Glutamatergic neuron (in vitro differentiated cells): Measurements from ENCODE around the gene PHPT1. TPM values are rescaled to one million over a fixed set of nuclear protein-coding genes. Genes with fewer than 3 reads are reported as not detected.
"Not testable (repeated sequence)": the region's sequence is repeated elsewhere in the genome, so short reads cannot be mapped to it uniquely, and the experiment has no call there.

Source experiments
- DNase-seq: peaks from one replicate; pipeline ENCODE4 v3.0.0; 2022
- H3K27ac Mint-ChIP-seq: one replicate; pipeline ENCODE4 v1.8.0; 2020; ENCODE audit warnings: mild to moderate bottlenecking, mixed read lengths, inconsistent platforms; ENCODE audit not compliant: unreplicated experiment
- H3K27me3 Mint-ChIP-seq: one replicate; pipeline ENCODE4 v1.8.0; 2020; ENCODE audit warnings: mild to moderate bottlenecking, moderate library complexity, mixed read lengths, inconsistent platforms; ENCODE audit not compliant: unreplicated experiment
- H3K36me3 Mint-ChIP-seq: one replicate; pipeline ENCODE4 v1.8.0; 2020; ENCODE audit warnings: mild to moderate bottlenecking, mixed read lengths, inconsistent platforms; ENCODE audit not compliant: unreplicated experiment
- H3K4me1 Mint-ChIP-seq: one replicate; pipeline ENCODE4 v1.8.0; 2020; ENCODE audit warnings: mild to moderate bottlenecking, low read depth, mixed read lengths, inconsistent platforms; ENCODE audit not compliant: unreplicated experiment
- H3K4me3 Mint-ChIP-seq: one replicate; pipeline ENCODE4 v1.8.0; 2020; ENCODE audit warnings: mild to moderate bottlenecking, mixed read lengths, inconsistent platforms; ENCODE audit not compliant: unreplicated experiment
- H3K9me3 Mint-ChIP-seq: one replicate; pipeline ENCODE4 v1.8.0; 2020; ENCODE audit warnings: mild to moderate bottlenecking, moderate library complexity, mixed read lengths, inconsistent platforms; ENCODE audit not compliant: unreplicated experiment
- total RNA-seq: library from RNA; stranded (reverse); fragmentation: NEBNext Ultra II Directional; extraction: Animal tissue kit (Norgen Biotek cat#: 25700); gene quantifications from one replicate; pipeline ENCODE4 v1.2.1, GENCODE V29; 2021; ENCODE audit not compliant: unreplicated experiment
- TF ChIP-seq, protein P1 (sequence below): fragments of 200-600 bp; sonication (generic); IDR thresholded peaks from one replicate; pipeline ENCODE4 v1.5.0; 2021; ENCODE audit not compliant: partially characterized antibody, unreplicated experiment

PHPT1 gene
- total RNA-seq, 1 donor from 2014 or later = 101 TPM

DNA sequence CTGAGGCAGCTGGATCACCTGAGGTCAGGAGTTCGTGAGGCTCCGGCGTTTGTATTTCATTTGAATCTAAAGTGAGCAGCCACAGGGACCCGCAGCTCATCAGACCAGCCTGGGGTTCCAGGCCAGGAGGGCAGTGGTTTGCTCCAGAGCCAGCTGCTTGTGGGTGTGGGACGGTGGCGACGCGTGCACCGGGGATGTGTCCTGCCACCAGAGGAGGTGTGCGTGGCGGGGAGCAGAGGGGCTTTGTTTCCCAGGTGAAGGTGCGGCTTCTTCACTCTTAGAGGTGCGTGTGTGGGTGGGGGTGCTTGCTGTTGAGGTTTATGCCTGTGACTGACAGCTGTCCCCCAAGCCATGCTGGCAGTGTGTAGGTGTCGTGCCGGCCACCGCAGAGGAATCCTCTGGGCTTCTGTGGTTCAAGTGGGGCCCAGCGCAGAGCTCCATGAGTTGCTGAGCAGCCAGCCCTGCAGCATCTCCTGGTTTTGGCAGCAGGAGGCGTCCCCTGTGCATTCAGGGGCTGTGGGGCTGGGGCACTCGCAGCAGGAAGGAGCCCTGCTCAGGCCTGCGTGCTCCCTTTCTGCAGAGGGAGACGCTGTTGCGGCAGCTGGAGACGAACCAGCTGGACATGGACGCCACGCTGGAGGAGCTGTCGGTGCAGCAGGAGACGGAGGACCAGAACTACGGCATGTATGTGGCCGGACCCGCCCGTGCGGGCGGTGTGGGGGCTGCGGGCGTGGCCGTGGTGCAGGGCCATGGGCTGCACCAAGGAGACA, 13.9 kb upstream of the PHPT1 start:
- peaks cover 11% of the 10 kb centered on the region for H3K9me3 Mint-ChIP-seq
- TF ChIP-seq, protein P1, sequence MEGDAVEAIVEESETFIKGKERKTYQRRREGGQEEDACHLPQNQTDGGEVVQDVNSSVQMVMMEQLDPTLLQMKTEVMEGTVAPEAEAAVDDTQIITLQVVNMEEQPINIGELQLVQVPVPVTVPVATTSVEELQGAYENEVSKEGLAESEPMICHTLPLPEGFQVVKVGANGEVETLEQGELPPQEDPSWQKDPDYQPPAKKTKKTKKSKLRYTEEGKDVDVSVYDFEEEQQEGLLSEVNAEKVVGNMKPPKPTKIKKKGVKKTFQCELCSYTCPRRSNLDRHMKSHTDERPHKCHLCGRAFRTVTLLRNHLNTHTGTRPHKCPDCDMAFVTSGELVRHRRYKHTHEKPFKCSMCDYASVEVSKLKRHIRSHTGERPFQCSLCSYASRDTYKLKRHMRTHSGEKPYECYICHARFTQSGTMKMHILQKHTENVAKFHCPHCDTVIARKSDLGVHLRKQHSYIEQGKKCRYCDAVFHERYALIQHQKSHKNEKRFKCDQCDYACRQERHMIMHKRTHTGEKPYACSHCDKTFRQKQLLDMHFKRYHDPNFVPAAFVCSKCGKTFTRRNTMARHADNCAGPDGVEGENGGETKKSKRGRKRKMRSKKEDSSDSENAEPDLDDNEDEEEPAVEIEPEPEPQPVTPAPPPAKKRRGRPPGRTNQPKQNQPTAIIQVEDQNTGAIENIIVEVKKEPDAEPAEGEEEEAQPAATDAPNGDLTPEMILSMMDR = no peak
- DNase-seq = no peak
- peaks cover 18% of the 10 kb centered on the region for H3K27me3 Mint-ChIP-seq
- H3K36me3 Mint-ChIP-seq = no peaks in the 10 kb centered on the region
- peaks cover 10% of the 10 kb centered on the region for H3K4me1 Mint-ChIP-seq
- H3K27ac Mint-ChIP-seq = peak overlapping the region; percentile 80
- no peak overlapping the region for H3K4me3 Mint-ChIP-seq

DNA sequence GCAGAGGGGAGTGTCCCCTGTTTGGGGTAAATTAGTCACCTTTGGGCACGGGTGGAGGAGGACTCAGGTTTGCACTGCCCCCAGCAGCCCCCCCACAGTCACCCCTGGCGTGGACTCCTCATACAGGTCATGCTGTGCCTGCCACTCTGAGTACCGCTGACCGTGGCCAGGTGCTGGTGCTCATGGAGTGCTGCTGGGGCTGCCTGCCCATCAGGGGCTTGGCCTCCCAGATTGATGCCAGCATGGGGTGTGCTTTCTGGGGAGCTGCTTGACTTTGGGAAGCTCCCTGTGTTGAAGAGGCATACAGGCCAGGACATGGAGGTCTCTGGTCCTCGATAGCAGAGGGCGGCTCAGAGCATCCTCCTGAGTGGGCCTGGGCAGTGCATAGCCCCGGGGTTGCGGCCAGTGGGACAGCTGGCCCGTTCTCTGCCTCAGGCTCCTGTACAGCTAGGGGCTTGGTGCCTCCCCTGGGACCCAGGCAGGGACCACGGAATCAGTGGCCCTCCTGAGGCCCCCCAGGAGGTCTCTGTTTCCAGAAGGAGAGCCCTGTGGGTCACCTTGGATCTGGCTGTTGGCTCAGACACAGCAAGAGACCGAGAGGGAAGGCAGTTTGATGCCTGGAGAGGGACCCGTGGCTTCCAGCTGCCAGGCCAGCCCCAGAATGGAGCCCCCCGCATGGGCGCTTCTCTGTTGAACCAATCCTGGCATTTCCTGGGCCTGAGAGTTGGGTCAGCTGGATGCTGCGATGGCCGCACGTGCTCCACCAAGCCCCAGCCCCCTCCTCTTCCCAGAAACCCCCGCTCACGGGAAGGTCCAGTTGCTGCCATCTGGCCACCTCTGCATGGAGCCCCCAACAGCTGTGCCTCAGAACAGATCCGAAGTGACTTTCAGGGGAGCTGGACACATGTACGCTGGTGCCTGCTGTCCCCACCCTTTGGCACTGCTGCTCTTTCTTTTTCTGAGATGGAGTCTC, 13.0 kb upstream of the PHPT1 start:
- peak overlapping the region; percentile 48 for H3K27ac Mint-ChIP-seq
- peaks cover 11% of the 10 kb centered on the region for H3K9me3 Mint-ChIP-seq
- peaks cover 13% of the 10 kb centered on the region for H3K4me1 Mint-ChIP-seq
- TF ChIP-seq, protein P1 = no peak
- no peak for DNase-seq
- peaks cover 18% of the 10 kb centered on the region for H3K27me3 Mint-ChIP-seq
- no peaks in the 10 kb centered on the region for H3K36me3 Mint-ChIP-seq
- H3K4me3 Mint-ChIP-seq = no peak overlapping the region

DNA sequence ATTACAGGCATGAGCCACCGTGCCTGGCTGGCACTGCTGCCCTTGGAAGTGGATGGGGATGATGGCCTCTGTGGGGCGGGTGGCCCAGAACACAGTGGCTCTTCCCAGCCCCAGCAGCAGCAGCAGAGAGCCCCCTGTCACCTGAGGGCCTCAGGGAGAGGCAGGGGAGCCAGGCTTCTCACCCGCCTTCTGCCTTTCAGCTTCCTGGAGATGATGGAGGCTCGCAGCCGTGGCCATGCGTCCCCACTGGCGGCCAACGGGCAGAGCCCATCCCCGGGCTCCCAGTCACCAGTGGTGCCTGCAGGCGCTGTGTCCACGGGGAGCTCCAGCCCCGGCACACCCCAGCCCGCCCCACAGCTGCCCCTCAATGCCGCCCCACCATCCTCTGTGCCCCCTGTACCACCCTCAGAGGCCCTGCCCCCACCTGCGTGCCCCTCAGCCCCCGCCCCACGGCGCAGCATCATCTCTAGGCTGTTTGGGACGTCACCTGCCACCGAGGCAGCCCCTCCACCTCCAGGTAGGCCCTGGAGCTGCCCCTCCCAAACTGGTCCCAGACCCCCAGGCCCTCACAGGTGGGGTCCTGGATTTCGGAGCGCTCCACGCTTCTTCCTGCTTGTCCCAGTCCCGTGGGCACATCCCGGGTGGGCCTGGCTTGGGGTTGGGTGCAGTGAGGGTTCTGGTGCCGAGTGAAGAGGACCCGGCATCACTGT, 11.9 kb upstream of the PHPT1 start:
- no peaks in the 10 kb centered on the region for H3K36me3 Mint-ChIP-seq
- peaks cover 15% of the 10 kb centered on the region for H3K4me1 Mint-ChIP-seq
- H3K27ac Mint-ChIP-seq = peak overlapping the region; percentile 33
- H3K27me3 Mint-ChIP-seq = peaks cover 18% of the 10 kb centered on the region
- TF ChIP-seq, protein P1 = no peak
- peaks cover 11% of the 10 kb centered on the region for H3K9me3 Mint-ChIP-seq
- no peak for DNase-seq
- H3K4me3 Mint-ChIP-seq = no peak overlapping the region

DNA sequence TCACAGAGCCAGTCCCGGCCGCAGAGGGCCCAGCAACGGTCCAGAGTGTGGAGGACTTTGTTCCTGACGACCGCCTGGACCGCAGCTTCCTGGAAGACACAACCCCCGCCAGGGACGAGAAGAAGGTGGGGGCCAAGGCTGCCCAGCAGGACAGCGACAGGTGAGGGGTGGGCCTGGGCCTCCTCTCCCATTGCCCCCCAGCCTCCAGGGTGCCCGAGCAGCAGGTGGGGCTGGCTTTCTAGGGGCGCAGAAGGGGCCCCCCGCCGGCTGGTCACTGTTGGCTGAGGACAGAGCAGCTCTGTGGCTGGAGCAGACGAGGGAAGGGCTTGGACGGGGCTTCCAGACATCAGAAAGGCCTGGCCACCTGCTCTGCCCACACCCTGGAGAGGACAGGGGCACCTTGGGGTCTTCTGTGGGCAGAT, 11.3 kb upstream of the PHPT1 start:
- not testable (repeated sequence) for H3K9me3 Mint-ChIP-seq, DNase-seq, H3K27ac Mint-ChIP-seq, H3K36me3 Mint-ChIP-seq, H3K4me3 Mint-ChIP-seq
- Mint-ChIP-seq H3K4me1 (peaks cover 15% of the 10 kb centered on the region), H3K27me3 (peaks cover 15% of the 10 kb centered on the region)
